CD14-positive monocyte (primary cell): Measurements from ENCODE around the gene FMO4. TPM values are rescaled to one million over a fixed set of nuclear protein-coding genes. Genes with fewer than 3 reads are reported as not detected.
A peak's percentile ranks its signal among the peaks of the same experiment; 100 is the strongest.

Source experiments
- DNase-seq, 3 donors: peaks; one replicate each; pipeline ENCODE4 v3.0.0-alpha.2; 2011 to 2022
- H2AFZ ChIP-seq: 2 replicates; pipeline ENCODE4 v1.6.0; 2012; ENCODE audit warnings: mild to moderate bottlenecking, low read depth, low read length, inconsistent platforms; ENCODE audit not compliant: insufficient read depth, poor library complexity, severe bottlenecking
- H3K27ac ChIP-seq, 2 donors: 1 replicate in 1 of 2; 2 replicates in 1 of 2; pipeline ENCODE4 v1.5.1; 2012 to 2013; ENCODE audit warnings: low read length in 2 of 2, control low read depth in 1 of 2, inconsistent platforms in 1 of 2, low read depth in 1 of 2, mild to moderate bottlenecking in 1 of 2
- H3K27me3 ChIP-seq, 2 donors: one replicate each; pipeline versions ENCODE4 v1.6.0 to v1.6.1; 2011 to 2013; ENCODE audit warnings: low read length in 2 of 2; ENCODE audit not compliant: control insufficient read depth in 2 of 2, insufficient read depth in 2 of 2
- H3K36me3 ChIP-seq, 2 donors: replicated peaks in 1 of 2; 1 replicate in 1 of 2; 2 replicates in 1 of 2; pipeline versions ENCODE4 v1.5.1 to v1.6.1; 2012 to 2013; ENCODE audit warnings: low read length in 2 of 2, control low read depth in 1 of 2, inconsistent platforms in 1 of 2, mild to moderate bottlenecking in 1 of 2; ENCODE audit not compliant: insufficient read depth in 2 of 2, control insufficient read depth in 1 of 2
- H3K4me1 ChIP-seq, 2 donors: 1 replicate in 1 of 2; 2 replicates in 1 of 2; pipeline versions ENCODE4 v1.5.1 to v1.6.1; 2012 to 2013; ENCODE audit warnings: low read length in 2 of 2, control low read depth in 1 of 2, inconsistent platforms in 1 of 2, mild to moderate bottlenecking in 1 of 2, moderate library complexity in 1 of 2; ENCODE audit not compliant: insufficient read depth in 2 of 2, control insufficient read depth in 1 of 2
- H3K4me2 ChIP-seq: replicated peaks from 2 replicates; pipeline ENCODE3; 2012; ENCODE audit warnings: low read length, moderate library complexity, mild to moderate bottlenecking; ENCODE audit not compliant: poor library complexity, severe bottlenecking; ENCODE audit errors: extremely low read depth
- H3K4me3 ChIP-seq, 3 experiments: fragments of 200-600 bp in 1 of 3; sonication (generic) in 1 of 3; replicated peaks in 1 of 3; 1 replicate in 2 of 3; 2 replicates in 1 of 3; pipeline ENCODE4 v1.5.1; 2011 to 2013; ENCODE audit warnings: low read length in 3 of 3, mild to moderate bottlenecking in 3 of 3, control low read depth in 2 of 3, low read depth in 2 of 3, inconsistent platforms in 1 of 3, moderate library complexity in 1 of 3
- H3K79me2 ChIP-seq: 2 replicates; pipeline ENCODE4 v1.6.0; 2012; ENCODE audit warnings: mild to moderate bottlenecking, control low read depth, inconsistent platforms, low read length, moderate library complexity; ENCODE audit not compliant: insufficient read depth
- H3K9ac ChIP-seq: 2 replicates; pipeline ENCODE4 v1.6.0; 2017; ENCODE audit warnings: low read length, mild to moderate bottlenecking; ENCODE audit not compliant: insufficient read depth, poor library complexity, severe bottlenecking
- H3K9me3 ChIP-seq, 2 donors: replicated peaks in 1 of 2; 1 replicate in 1 of 2; 2 replicates in 1 of 2; pipeline versions ENCODE4 v1.5.1 to v1.6.1; 2012 to 2013; ENCODE audit warnings: low read length in 2 of 2, control low read depth in 1 of 2; ENCODE audit not compliant: control insufficient read depth in 1 of 2, insufficient read depth in 1 of 2
- H4K20me1 ChIP-seq: 2 replicates; pipeline ENCODE4 v1.6.0; 2012; ENCODE audit warnings: mild to moderate bottlenecking, low read length, control low read depth, moderate library complexity; ENCODE audit not compliant: insufficient read depth
- H3K27ac Mint-ChIP-seq, 7 donors: one replicate each; pipeline ENCODE4 v1.8.0; 2020; ENCODE audit warnings: mild to moderate bottlenecking in 7 of 7, mixed read lengths in 7 of 7, moderate library complexity in 6 of 7, inconsistent platforms in 2 of 7
- H3K27me3 Mint-ChIP-seq, 3 donors: one replicate each; pipeline ENCODE4 v1.8.0; 2021 to 2022; ENCODE audit warnings: low read depth in 3 of 3, mild to moderate bottlenecking in 3 of 3, mixed read lengths in 3 of 3, moderate library complexity in 3 of 3, inconsistent platforms in 1 of 3
- H3K36me3 Mint-ChIP-seq, 2 donors: one replicate each; pipeline ENCODE4 v1.8.0; 2020; ENCODE audit warnings: mixed read lengths in 2 of 2, inconsistent platforms in 1 of 2, mild to moderate bottlenecking in 1 of 2
- H3K4me1 Mint-ChIP-seq: one replicate; pipeline ENCODE4 v1.8.0; 2020; ENCODE audit warnings: mild to moderate bottlenecking, mixed read lengths
- H3K4me3 Mint-ChIP-seq, 2 donors: one replicate each; pipeline ENCODE4 v1.8.0; 2020; ENCODE audit warnings: mild to moderate bottlenecking in 2 of 2, mixed read lengths in 2 of 2, moderate library complexity in 1 of 2
- H3K9me3 Mint-ChIP-seq, 7 donors: one replicate each; pipeline ENCODE4 v1.8.0; 2020 to 2022; ENCODE audit warnings: mixed read lengths in 7 of 7, mild to moderate bottlenecking in 6 of 7, moderate library complexity in 6 of 7, inconsistent platforms in 2 of 7
- WGBS: methylation state at CpG from one replicate; pipeline ENCODE4 v1.1.5; 2013; ENCODE audit warnings: missing lambda C conversion rate; ENCODE audit not compliant: insufficient coverage; 5-methylcytosine and 5-hydroxymethylcytosine counted together
- intact Hi-C, 2 donors: fragments of 100-400 bp; cut with micrococcal nuclease; formaldehyde crosslinking; loops; one replicate each; pipeline versions ENCODE4 v1.15.0 to v1.15.1; 2023
- polyA plus RNA-seq, 3 donors: library from polyadenylated mRNA; depleted of rRNA in 1 of 3; unstranded in 2 of 3; stranded (reverse) in 1 of 3; fragments of 300-500 nt in 2 of 3; fragments of >200 nt in 1 of 3; fragmentation: Illumina TruSeq in 2 of 3; gene quantifications; 1 replicate in 2 of 3; 2 replicates in 1 of 3; pipeline ENCODE4 v1.2.3, GENCODE V29; 2012 to 2021
- TF ChIP-seq, protein P1 (sequence below): fragments of 200-600 bp; IDR thresholded peaks from one replicate; pipeline ENCODE4 v1.8.0; 2022; ENCODE audit warnings: antibody characterized with exemption, mild to moderate bottlenecking

Gene FMO4
- polyA plus RNA-seq, 3 donors: 1.3 to 1.9 (median 1.6) TPM

DNA sequence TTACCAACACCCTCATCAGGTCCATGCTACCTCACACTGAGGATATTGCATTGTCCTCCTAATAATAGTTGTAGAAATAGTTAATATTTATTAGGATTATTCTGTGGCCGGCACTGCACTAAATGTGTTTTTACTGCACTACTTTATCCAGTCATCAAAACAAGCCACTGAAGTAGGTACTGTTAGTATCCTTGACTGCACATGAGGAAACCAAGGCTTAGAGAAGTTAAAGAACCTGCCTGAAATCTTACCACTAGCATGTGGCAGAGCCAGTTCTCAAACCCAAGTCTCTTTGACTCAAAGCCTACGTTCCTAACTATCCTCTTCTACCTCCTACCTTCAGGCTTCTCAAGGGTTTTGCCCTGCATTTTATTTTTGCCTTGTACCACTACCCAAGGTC lies 34.7 kb upstream of the FMO4 start:
- peaks cover 0 to 3% of the 10 kb centered on the region in 2 donors for H3K4me1 ChIP-seq
- intact Hi-C loops: no loop called here
- H3K27me3 Mint-ChIP-seq: peaks cover 0 to 3% (median under 1%) of the 10 kb centered on the region in 3 donors
- H3K79me2 ChIP-seq: no peaks in the 10 kb centered on the region
- H3K27ac Mint-ChIP-seq: no peak overlapping the region
- peak overlapping the region; percentile 5 for H2AFZ ChIP-seq
- no peak overlapping the region for H3K4me2 ChIP-seq
- H3K27me3 ChIP-seq: no peaks in the 10 kb centered on the region
- WGBS: 100% methylated on average over 1 of the region's 2 CpGs
- H3K4me3 ChIP-seq: no peak overlapping the region
- H4K20me1 ChIP-seq: no peaks in the 10 kb centered on the region
- H3K9me3 ChIP-seq: no peaks in the 10 kb centered on the region
- no peak overlapping the region for H3K4me3 Mint-ChIP-seq
- DNase-seq: no peak
- no peaks in the 10 kb centered on the region for H3K36me3 Mint-ChIP-seq
- no peak overlapping the region for H3K9ac ChIP-seq
- H3K27ac ChIP-seq: no peak overlapping the region
- peaks cover 0 to 6% (median 2%) of the 10 kb centered on the region in 7 donors for H3K9me3 Mint-ChIP-seq
- no peaks in the 10 kb centered on the region for H3K36me3 ChIP-seq
- H3K4me1 Mint-ChIP-seq: peaks cover 6% of the 10 kb centered on the region
- TF ChIP-seq, protein P1, sequence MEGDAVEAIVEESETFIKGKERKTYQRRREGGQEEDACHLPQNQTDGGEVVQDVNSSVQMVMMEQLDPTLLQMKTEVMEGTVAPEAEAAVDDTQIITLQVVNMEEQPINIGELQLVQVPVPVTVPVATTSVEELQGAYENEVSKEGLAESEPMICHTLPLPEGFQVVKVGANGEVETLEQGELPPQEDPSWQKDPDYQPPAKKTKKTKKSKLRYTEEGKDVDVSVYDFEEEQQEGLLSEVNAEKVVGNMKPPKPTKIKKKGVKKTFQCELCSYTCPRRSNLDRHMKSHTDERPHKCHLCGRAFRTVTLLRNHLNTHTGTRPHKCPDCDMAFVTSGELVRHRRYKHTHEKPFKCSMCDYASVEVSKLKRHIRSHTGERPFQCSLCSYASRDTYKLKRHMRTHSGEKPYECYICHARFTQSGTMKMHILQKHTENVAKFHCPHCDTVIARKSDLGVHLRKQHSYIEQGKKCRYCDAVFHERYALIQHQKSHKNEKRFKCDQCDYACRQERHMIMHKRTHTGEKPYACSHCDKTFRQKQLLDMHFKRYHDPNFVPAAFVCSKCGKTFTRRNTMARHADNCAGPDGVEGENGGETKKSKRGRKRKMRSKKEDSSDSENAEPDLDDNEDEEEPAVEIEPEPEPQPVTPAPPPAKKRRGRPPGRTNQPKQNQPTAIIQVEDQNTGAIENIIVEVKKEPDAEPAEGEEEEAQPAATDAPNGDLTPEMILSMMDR: no peak

DNA sequence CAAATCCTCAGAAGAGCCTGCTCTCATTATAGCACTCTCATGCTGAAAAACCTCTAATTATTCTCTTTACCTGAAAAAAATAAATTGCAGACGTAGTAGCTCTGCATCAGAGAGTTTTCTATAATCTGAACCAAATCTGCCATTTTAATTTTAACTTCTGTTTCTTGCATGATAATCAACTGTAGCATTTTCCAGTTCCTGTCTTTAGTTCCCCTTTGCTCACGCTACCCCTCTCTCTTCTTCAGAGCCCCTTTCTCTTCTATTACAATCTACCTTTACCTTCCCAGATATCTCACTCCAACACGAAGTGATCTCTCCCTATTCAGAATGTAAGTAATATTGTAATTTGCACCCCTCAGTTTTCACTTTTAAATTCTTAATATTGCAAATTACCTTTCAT lies 34.3 kb upstream of the FMO4 start:
- intact Hi-C loops: no loop called here
- peaks cover 0 to 3% (median 2%) of the 10 kb centered on the region in 3 donors for H3K27me3 Mint-ChIP-seq
- peaks cover 0 to 6% (median 2%) of the 10 kb centered on the region in 7 donors for H3K9me3 Mint-ChIP-seq
- H3K4me1 Mint-ChIP-seq: peaks cover 6% of the 10 kb centered on the region
- Histone ChIP-seq H3K79me2 (no peaks in the 10 kb centered on the region), H3K4me1 (peaks cover 0 to 3% of the 10 kb centered on the region in 2 donors), H3K36me3 (no peaks in the 10 kb centered on the region), H4K20me1 (no peaks in the 10 kb centered on the region), H3K4me3 (no peak overlapping the region), H3K9ac (no peak overlapping the region), H3K27me3 (no peaks in the 10 kb centered on the region), H3K9me3 (no peaks in the 10 kb centered on the region), H3K27ac (no peak overlapping the region), H2AFZ (peak overlapping the region; percentile 5), H3K4me2 (no peak overlapping the region)
- no peaks in the 10 kb centered on the region for H3K36me3 Mint-ChIP-seq
- WGBS: 0% methylated on average over 1 of the region's 3 CpGs
- TF ChIP-seq, protein P1: no peak
- DNase-seq: peak in 1 of 3 donors; percentile 2
- H3K4me3 Mint-ChIP-seq: peak overlapping the region in 1 of 2 donors; percentile 36
- peak overlapping the region in 1 of 7 donors; percentile 68 for H3K27ac Mint-ChIP-seq
